ENCODE data around the gene LMNA. TPM values are rescaled to one million over a fixed set of nuclear protein-coding genes. Genes with fewer than 3 reads are reported as not detected.
A peak's percentile ranks its signal among the peaks of the same experiment; 100 is the strongest.

LMNA gene
- polyA plus RNA-seq, 3 donors, result 16.5 to 45.5 (median 24.7) TPM

GRCh38 chr1:156080241-156080862 lies 34.2 kb upstream of the LMNA start:
- 96% methylated on average over 5 of the region's 8 CpGs for WGBS (ENCODE audit: insufficient coverage)
- Mint-ChIP-seq H3K27me3 (ENCODE audit: low read depth in 3 of 3) (peaks cover 86 to 99% (median 89%) of the 10 kb centered on the region in 3 donors), H3K36me3 (peaks cover 7 to 8% of the 10 kb centered on the region in 2 donors), H3K4me3 (peak overlapping the region in 1 of 2 donors; percentile 53), H3K4me1 (peaks cover 28% of the 10 kb centered on the region), H3K27ac (no peak overlapping the region), H3K9me3 (peaks cover 0 to 20% (median 4%) of the 10 kb centered on the region in 7 donors)
- H2AFZ ChIP-seq (ENCODE audit: insufficient read depth, low read depth, low read length, poor library complexity, severe bottlenecking), result no peak overlapping the region
- H3K9ac ChIP-seq (ENCODE audit: insufficient read depth, low read length, poor library complexity, severe bottlenecking), result no peak overlapping the region
- H3K27ac ChIP-seq (ENCODE audit: low read depth in 1 of 2, low read length in 2 of 2), result no peak overlapping the region
- H3K36me3 ChIP-seq (replicated peaks in 1 of 2; ENCODE audit: control insufficient read depth in 1 of 2, insufficient read depth in 2 of 2, low read length in 2 of 2), result no peaks in the 10 kb centered on the region
- peaks cover 41 to 95% of the 10 kb centered on the region in 2 donors for H3K27me3 ChIP-seq (ENCODE audit: control insufficient read depth in 2 of 2, insufficient read depth in 2 of 2, low read length in 2 of 2)
- no peaks in the 10 kb centered on the region for H3K79me2 ChIP-seq (ENCODE audit: insufficient read depth, low read length)
- no peaks in the 10 kb centered on the region for H4K20me1 ChIP-seq (ENCODE audit: insufficient read depth, low read length)
- H3K4me3 ChIP-seq (replicated peaks in 1 of 3; ENCODE audit: low read depth in 2 of 3, low read length in 3 of 3), result no peak overlapping the region
- no peak overlapping the region for H3K4me2 ChIP-seq (replicated peaks; ENCODE audit: extremely low read depth, low read length, poor library complexity, severe bottlenecking)
- H3K9me3 ChIP-seq (replicated peaks in 1 of 2; ENCODE audit: control insufficient read depth in 1 of 2, insufficient read depth in 1 of 2, low read length in 2 of 2), result peaks cover 0 to 4% of the 10 kb centered on the region in 2 donors
- DNase-seq, result no peak
- H3K4me1 ChIP-seq (ENCODE audit: control insufficient read depth in 1 of 2, insufficient read depth in 2 of 2, low read length in 2 of 2), result peaks cover 20 to 31% of the 10 kb centered on the region in 2 donors
- no peak for TF ChIP-seq CTCF (IDR thresholded peaks at IDR 0.05)
- intact Hi-C loops (cut with micrococcal nuclease), result no loop called here

GRCh38 chr1:156080863-156081179 lies 33.7 kb upstream of the LMNA start:
- Mint-ChIP-seq H3K27ac (no peak overlapping the region), H3K36me3 (peaks cover 7 to 8% of the 10 kb centered on the region in 2 donors), H3K27me3 (ENCODE audit: low read depth in 3 of 3) (peaks cover 86 to 99% (median 90%) of the 10 kb centered on the region in 3 donors), H3K4me1 (peaks cover 24% of the 10 kb centered on the region), H3K4me3 (peak overlapping the region in 1 of 2 donors; percentile 76), H3K9me3 (peaks cover 0 to 20% (median 4%) of the 10 kb centered on the region in 7 donors)
- Histone ChIP-seq H3K36me3 (replicated peaks in 1 of 2; ENCODE audit: control insufficient read depth in 1 of 2, insufficient read depth in 2 of 2, low read length in 2 of 2) (no peaks in the 10 kb centered on the region), H3K4me3 (replicated peaks in 1 of 3; ENCODE audit: low read depth in 2 of 3, low read length in 3 of 3) (no peak overlapping the region), H3K4me2 (replicated peaks; ENCODE audit: extremely low read depth, low read length, poor library complexity, severe bottlenecking) (no peak overlapping the region), H2AFZ (ENCODE audit: insufficient read depth, low read depth, low read length, poor library complexity, severe bottlenecking) (no peak overlapping the region), H3K27ac (ENCODE audit: low read depth in 1 of 2, low read length in 2 of 2) (no peak overlapping the region), H3K9me3 (replicated peaks in 1 of 2; ENCODE audit: control insufficient read depth in 1 of 2, insufficient read depth in 1 of 2, low read length in 2 of 2) (peaks cover 0 to 4% of the 10 kb centered on the region in 2 donors), H3K79me2 (ENCODE audit: insufficient read depth, low read length) (no peaks in the 10 kb centered on the region), H4K20me1 (ENCODE audit: insufficient read depth, low read length) (no peaks in the 10 kb centered on the region), H3K4me1 (ENCODE audit: control insufficient read depth in 1 of 2, insufficient read depth in 2 of 2, low read length in 2 of 2) (peaks cover 18 to 31% of the 10 kb centered on the region in 2 donors), H3K9ac (ENCODE audit: insufficient read depth, low read length, poor library complexity, severe bottlenecking) (no peak overlapping the region), H3K27me3 (ENCODE audit: control insufficient read depth in 2 of 2, insufficient read depth in 2 of 2, low read length in 2 of 2) (peaks cover 38 to 93% of the 10 kb centered on the region in 2 donors)
- 79% methylated on average over 3 of the region's 4 CpGs for WGBS (ENCODE audit: insufficient coverage)
- DNase-seq, result no peak
- TF ChIP-seq CTCF (IDR thresholded peaks at IDR 0.05), result no peak
- intact Hi-C loops (cut with micrococcal nuclease), result no loop called here

All from CD14-positive monocyte (primary cell).